Endothelial cell of umbilical vein (primary cell): ENCODE data around the gene ZNF565. TPM values are rescaled to one million over a fixed set of nuclear protein-coding genes. Genes with fewer than 3 reads are reported as not detected.
A peak's percentile ranks its signal among the peaks of the same experiment; 100 is the strongest.

Experiments
- BruUV-seq: library from RNA; stranded (reverse); fragments of 400-500 nt; replicated peaks from 2 replicates; lab custom pipeline; 2021; lab: Mats Ljungman, UMichigan
- CTCF ChIA-PET: fragments of 300-600, 350-600 bp; sonication (Branson Sonifier 250); formaldehyde crosslinking; loops from one replicate; lab custom pipeline; 2021; ENCODE audit warnings: antibody characterized with exemption, inconsistent platforms; lab: Charles Lee
- POLR2A ChIA-PET: fragments of 300-600, 350-600 bp; sonication (Branson Sonifier 250); formaldehyde crosslinking; loops from one replicate; lab custom pipeline; 2021; ENCODE audit warnings: antibody characterized with exemption, inconsistent platforms; lab: Charles Lee
- DNase-seq: peaks from one replicate; pipeline ENCODE4 v3.0.0-alpha.2; 2011; ENCODE audit warnings: low read depth, low spot score
- FAIRE-seq: peaks from 2 replicates; lab custom pipeline; 2011; peaks lifted over from hg19 to GRCh38; lab: Jason Lieb, UNC
- H2AFZ ChIP-seq: 2 replicates; pipeline ENCODE4 v1.6.0; 2012; ENCODE audit warnings: low read depth, low read length, control low read depth, inconsistent platforms
- H3K27ac ChIP-seq: 2 replicates; pipeline ENCODE4 v1.5.1; 2011; ENCODE audit warnings: low read depth, mild to moderate bottlenecking, control low read depth, low read length, moderate library complexity; ENCODE audit not compliant: insufficient read depth
- H3K27me3 ChIP-seq, 2 experiments: 2 replicates each; pipeline versions ENCODE4 v1.6.0 to v1.6.1; 2011; ENCODE audit warnings: low read length in 2 of 2, mixed read lengths in 1 of 2; ENCODE audit not compliant: control insufficient read depth in 2 of 2, insufficient read depth in 2 of 2
- H3K36me3 ChIP-seq, 2 experiments: 2 replicates in 1 of 2; 3 replicates in 1 of 2; pipeline ENCODE4 v1.5.1; 2011; ENCODE audit warnings: low read length in 2 of 2, mild to moderate bottlenecking in 1 of 2, moderate library complexity in 1 of 2; ENCODE audit not compliant: control insufficient read depth in 2 of 2, insufficient read depth in 2 of 2; ENCODE audit errors: extremely low read depth in 1 of 2
- H3K4me1 ChIP-seq: 3 replicates; pipeline ENCODE4 v1.5.1; 2011; ENCODE audit warnings: mild to moderate bottlenecking, low read length; ENCODE audit not compliant: control insufficient read depth, insufficient read depth; ENCODE audit errors: extremely low read depth
- H3K4me2 ChIP-seq: 2 replicates; pipeline ENCODE4 v1.6.1; 2011; ENCODE audit warnings: low read length, control low read depth, mixed read lengths; ENCODE audit not compliant: insufficient read depth
- H3K4me3 ChIP-seq, 3 experiments: fragments of 200-600 bp in 1 of 3; sonication (generic), shearing (Covaris generic) in 1 of 3; replicated peaks in 1 of 3; 2 replicates each; pipeline ENCODE4 v1.5.1; 2011 to 2016; ENCODE audit warnings: control low read depth in 3 of 3, low read length in 3 of 3, mild to moderate bottlenecking in 2 of 3, inconsistent platforms in 1 of 3, low read depth in 1 of 3, moderate library complexity in 1 of 3; ENCODE audit not compliant: insufficient read depth in 1 of 3
- H3K79me2 ChIP-seq: 2 replicates; pipeline ENCODE4 v1.6.0; 2012; ENCODE audit warnings: low read length, inconsistent platforms; ENCODE audit not compliant: control insufficient read depth, insufficient read depth
- H3K9ac ChIP-seq: replicated peaks from 2 replicates; pipeline ENCODE3; 2011; ENCODE audit warnings: low read length, control low read depth; ENCODE audit not compliant: insufficient read depth; ENCODE audit errors: extremely low read depth
- H3K9me1 ChIP-seq: replicated peaks from 3 replicates; pipeline ENCODE4 v1.6.0; 2011; ENCODE audit warnings: mild to moderate bottlenecking, low read length; ENCODE audit not compliant: control insufficient read depth, insufficient read depth; ENCODE audit errors: extremely low read depth
- H3K9me3 ChIP-seq: replicated peaks from 2 replicates; pipeline ENCODE4 v1.5.1; 2012; ENCODE audit warnings: low read length, inconsistent platforms; ENCODE audit not compliant: control insufficient read depth, insufficient read depth
- H4K20me1 ChIP-seq: replicated peaks from 2 replicates; pipeline ENCODE3; 2011; ENCODE audit warnings: mild to moderate bottlenecking, low read length; ENCODE audit not compliant: control insufficient read depth, insufficient read depth; ENCODE audit errors: extremely low read depth
- CTCF ChIP-seq, 2 donors: IDR thresholded peaks; 1 replicate in 1 of 2; 2 replicates in 1 of 2; pipeline ENCODE4 v1.5.1; 2011; ENCODE audit warnings: low read length in 2 of 2, mild to moderate bottlenecking in 2 of 2, moderate library complexity in 2 of 2, control low read depth in 1 of 2, inconsistent platforms in 1 of 2, low read depth in 1 of 2; ENCODE audit not compliant: insufficient read depth in 1 of 2; ENCODE audit errors: extremely low read depth in 1 of 2
- POLR2A ChIP-seq: IDR thresholded peaks from 2 replicates; pipeline ENCODE4 v1.6.1; 2012; ENCODE audit warnings: low read depth, mild to moderate bottlenecking, control low read depth, low read length
- dilution Hi-C: fragments of 300-500 bp; cut with MboI; formaldehyde crosslinking; loops from one replicate; pipeline ENCODE4 v1.15.0; 2019; ENCODE audit warnings: low sequenced_read_pairs; ENCODE audit not compliant: extremely low pct_ligation_motif_present
- intact Hi-C: fragments of 100-400 bp; cut with micrococcal nuclease; formaldehyde crosslinking; loops from one replicate; pipeline ENCODE4 v1.10.0; 2022
- polyA plus RNA-seq, 4 experiments: library from polyadenylated mRNA; depleted of rRNA in 3 of 4; stranded (reverse) in 3 of 4; unstranded in 1 of 4; fragments of >200 nt; gene quantifications; 2 replicates each; pipeline versions ENCODE4 v1.2.1 to v1.2.3, GENCODE V29; 2011 to 2012; ENCODE audit warnings: missing spikeins in 1 of 4
- total RNA-seq: library from RNA; stranded (reverse); gene quantifications from 2 replicates; pipeline ENCODE4 v1.2.3, GENCODE V29; 2021

ZNF565 gene
- total and polyA plus RNA-seq, 2 donors (not counting 3 experiments of a cell fraction or from before 2014, with no cell fraction given), result 1.4 to 3.6 TPM

- Histone ChIP-seq H3K27me3 (no peaks in the 10 kb centered on the region), H3K79me2 (peaks cover 21% of the 10 kb centered on the region), H3K27ac (peak overlapping the region; percentile 91), H3K9me3 (no peaks in the 10 kb centered on the region), H3K9me1 (no peaks in the 10 kb centered on the region), H2AFZ (peak overlapping the region; percentile 30), H3K36me3 (peaks cover 12 to 18% of the 10 kb centered on the region in 2 experiments), H3K4me2 (peak overlapping the region; percentile 84), H3K9ac (peak overlapping the region; percentile 99), H4K20me1 (no peaks in the 10 kb centered on the region), H3K4me1 (peaks cover 20% of the 10 kb centered on the region), H3K4me3 (peak overlapping the region; percentile 89 to 97 (median 91))
- DNase-seq, result peak; percentile 50
- ChIA-PET CTCF (interaction anchor here (1.0 to 2.1 kb wide), 4 partner anchors 10 to 80 kb away, joined by 4 to 18 read pairs (median 6); no protein-coding TSS in a partner anchor), POLR2A (interaction anchor here (1.4 kb wide), 1 partner anchor 12 kb away, joined by 3 read pairs; no protein-coding TSS in a partner anchor)
- intact Hi-C loops, result loop anchor here (1.0 kb wide), 3 partner anchors 11 to 25 kb away; partner anchors contain the start of gene TBCB
- TSS peak; percentile 96 for BruUV-seq
- FAIRE-seq, result no peak
- dilution Hi-C loops, result no loop called here
- TF ChIP-seq CTCF (IDR thresholded peaks at IDR 0.05; ENCODE audit: extremely low read depth in 1 of 2, insufficient read depth in 1 of 2, low read depth in 1 of 2, low read length in 2 of 2), result no peak
- peak; percentile 1 for TF ChIP-seq POLR2A
Observed at GRCh38 chr19:36140304-36141038, 74.0 kb downstream of the ZNF565 start.
